Measurements from ENCODE around the gene GAN.

The GAN gene

DNA sequence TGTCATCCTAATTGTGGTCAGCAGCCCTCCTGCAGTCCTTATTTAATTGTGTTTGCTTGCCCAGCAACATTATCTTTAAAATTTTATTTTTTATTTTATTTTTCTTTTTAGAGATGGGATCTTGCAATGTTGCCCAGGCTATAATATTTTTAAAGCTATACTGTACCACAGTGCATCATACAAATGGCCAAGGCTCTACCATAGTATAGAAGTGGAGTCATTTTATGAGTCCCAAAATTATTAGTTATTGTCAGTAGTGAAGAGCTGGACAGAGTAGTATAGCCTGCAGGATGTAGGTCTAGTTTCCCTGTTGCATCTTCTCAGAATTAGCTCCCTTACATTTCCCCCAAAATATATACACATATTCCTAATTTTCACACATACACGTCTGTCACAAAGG is 44.1 kb downstream of the GAN start:
- DNase-seq, result no peak

DNA sequence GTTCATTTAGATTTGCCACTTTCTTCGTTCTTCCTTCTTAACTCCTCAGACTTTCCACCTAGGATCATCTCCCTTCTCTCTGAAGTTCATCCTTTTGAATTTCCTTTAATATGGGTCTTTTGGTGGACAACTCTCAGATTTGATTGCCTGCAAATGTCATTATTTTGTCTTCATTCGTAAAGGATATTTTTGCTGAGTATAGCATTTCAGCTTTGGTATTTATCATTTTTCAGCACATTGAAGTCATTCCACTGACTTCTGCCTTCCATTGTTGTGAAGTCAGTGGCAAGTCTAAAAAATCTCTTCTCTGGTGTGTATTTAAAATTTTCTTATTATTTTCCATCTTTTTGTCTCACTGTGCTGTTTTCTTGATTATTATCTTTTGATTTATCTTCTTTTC is 45.4 kb downstream of the GAN start:
- no peak for DNase-seq

DNA sequence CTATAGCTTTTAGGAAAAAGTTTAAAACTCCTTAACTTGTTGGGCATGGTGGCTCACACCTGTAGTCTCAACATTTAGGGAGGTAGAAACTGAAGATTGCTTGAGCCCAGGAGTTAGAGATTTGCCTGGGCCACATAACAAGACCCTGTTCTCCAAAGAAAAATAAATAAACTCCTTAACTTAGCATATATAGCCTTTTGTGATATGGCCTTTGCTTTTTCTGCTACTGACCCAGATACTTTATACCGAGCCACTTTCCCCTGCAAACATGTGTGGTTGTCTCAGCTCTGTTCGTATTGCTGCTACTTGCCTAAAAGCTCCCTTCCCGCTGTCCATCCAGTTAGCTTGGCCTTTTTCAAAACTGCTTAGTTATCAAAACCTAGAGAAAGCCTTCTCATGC is 51.0 kb downstream of the GAN start:
- no peak for DNase-seq

DNA sequence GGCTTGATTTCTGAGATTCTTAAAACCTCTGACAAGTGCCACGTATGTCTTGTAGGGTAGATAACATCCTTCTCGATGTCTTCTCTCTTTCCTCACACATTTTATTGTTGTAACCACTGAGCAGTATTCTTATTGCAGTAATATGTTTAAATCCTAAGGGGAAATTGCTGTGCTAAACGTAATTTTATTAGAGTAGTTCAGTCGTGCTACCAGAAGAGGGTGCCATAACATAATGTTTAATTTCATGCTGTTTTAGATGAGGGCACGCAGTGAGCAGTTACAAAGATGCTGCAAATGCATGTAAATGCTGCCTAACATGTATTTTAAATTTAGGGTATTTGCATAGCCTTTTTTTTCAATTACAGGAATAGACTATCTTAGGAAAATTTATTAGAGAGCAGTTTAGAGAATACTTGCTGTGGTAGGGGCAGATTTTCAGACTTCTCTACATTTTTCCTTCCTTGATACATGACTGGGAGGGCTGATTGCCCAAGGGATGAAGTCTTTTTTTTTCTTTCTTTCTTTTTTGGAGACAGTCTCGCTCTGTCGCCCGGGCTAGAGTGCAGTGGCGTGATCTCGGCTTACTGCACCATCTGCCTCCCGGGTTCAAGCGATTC is 51.7 kb downstream of the GAN start:
- peak; percentile 30 for DNase-seq

DNA sequence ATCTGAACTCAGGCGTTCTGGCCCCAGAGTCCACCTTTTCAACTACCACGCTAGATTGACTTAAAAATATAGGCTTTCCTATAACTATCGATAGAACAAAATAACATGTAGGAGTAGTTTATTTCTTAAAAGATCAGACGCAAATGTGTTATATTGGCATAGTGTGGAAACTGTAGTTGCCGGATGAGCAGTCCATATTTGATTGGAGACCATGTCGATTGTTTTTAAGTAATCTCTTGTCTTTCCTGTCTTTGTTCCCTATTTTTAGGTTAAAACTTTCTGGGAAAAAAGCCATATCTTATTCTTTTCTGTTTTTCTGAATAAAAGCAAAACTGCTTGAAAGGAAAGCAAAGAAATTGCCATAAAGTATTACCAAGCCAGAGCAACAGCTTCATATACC is 53.1 kb downstream of the GAN start:
- DNase-seq, result no peak

DNA sequence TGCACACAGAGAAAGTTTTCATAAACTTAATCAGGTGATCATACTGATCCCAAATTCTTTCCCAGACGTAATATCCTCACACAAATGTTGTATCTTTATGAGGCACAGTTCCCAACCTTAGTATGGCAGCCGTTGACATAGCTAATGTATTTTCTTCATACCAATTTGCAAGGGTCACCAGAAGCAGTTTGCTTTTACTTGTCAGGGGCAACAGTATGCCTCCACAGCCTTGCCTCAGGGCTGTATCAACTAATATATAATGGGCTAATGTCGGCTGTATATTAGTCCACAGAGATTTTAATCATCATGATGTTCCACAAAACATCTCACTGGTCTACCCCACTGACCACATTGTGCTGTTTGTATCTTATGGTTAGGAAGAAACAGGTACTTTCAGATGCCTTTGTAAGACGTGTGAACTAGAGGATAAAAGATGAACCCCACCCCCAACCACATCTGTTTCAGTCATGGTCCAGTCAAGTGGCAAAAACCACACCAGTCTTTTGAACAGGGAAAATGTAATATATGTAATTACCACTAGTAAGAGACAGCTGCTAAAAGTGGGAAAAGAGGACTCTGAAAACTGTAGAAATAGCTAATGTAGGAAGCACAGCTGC is 55.2 kb downstream of the GAN start:
- DNase-seq, result no peak

DNA sequence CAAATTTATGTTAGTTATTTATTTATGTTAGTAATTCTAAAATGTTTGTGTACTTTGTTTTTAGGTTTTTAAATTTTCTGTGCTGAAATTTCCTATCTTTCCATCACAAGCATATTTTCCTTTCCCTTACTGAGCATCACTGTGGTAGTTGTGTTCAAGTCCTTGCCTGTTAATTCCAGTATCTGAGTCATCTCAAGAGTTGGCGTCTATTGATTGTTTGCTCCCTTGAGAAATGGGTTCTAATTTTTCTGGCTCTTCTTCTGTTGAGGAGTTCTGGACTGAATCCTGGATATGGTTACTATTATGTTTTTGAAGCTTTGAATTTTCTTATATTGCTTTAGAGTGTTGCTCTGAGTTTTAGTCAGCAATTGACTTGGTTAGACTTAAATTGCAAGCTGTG is 56.3 kb downstream of the GAN start:
- DNase-seq, result no peak

DNA sequence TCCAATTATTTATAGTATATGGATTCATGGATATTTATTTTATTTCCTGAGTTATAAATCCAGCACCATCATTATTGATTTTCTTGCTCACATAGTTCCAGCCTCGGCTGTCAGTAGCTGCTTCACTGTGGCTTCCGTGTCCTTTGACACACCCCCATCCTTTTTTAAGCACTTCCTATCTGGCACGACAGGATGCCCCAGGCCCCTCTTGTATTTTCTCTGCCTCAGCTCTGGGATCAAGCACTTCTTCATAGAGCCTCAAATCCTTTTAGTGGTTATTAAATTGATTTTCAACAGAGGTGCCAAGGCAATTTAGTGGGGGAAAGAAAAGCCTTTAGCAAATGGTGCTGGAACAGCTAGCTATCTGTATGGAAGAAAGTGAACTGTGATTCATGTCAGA is 59.8 kb downstream of the GAN start:
- no peak for DNase-seq

DNA sequence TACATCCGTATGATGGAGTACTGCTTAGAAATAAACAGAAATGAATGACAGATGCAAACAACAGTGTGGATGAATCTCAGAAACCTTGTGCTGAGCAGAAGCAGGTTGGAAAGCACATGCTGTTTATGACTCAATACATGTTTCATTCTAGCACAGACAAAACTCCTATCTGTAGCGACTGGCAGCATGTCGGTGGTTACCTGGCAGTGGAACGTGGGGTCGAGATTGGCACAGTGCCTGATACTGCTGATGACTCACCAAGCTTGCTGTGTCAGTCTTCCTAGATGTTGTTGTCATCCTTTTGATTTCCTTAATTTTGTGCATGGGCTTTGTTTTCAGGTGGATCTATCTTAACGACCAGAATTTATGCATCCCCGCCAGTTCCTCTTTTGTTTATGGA is 62.1 kb downstream of the GAN start:
- DNase-seq, result no peak

DNA sequence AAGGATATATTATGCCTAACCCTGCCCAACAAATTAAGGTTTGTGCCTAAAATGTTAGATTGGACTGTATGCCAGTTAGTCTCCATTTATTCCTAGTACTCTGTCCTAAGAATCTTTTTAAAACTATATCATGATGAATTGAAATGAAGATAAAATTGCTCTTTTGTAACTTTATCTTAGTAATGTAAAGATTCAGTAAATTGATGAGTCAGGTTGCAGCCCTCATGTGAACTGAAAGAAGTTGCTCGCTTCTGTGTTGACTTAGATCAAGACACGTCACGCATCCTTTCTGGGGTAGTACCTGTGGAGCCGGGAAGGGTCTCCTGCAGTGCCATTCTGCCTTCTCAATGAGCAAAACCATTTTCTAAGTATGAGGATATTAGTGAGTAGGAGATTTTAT is 63.3 kb downstream of the GAN start:
- DNase-seq, result no peak

DNA sequence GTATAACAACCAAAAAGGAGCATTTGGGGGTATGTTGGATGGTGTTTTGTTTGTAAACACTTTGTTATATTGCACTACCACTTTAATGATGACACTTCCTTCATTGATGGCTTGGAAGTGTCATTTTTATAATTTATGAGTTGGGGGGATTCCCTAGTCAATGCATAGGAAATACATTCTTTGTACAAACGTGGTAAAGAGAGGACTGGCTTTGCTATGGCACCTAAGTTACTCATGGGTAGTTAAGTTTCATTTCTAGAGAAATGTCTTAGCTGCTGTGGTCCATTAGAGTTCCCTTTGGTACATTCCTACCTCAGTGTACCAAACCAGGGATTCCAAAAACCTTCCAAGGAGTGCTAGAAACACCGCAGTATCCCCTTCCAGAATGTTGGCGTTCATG is 66.2 kb downstream of the GAN start:
- no peak for DNase-seq

DNA sequence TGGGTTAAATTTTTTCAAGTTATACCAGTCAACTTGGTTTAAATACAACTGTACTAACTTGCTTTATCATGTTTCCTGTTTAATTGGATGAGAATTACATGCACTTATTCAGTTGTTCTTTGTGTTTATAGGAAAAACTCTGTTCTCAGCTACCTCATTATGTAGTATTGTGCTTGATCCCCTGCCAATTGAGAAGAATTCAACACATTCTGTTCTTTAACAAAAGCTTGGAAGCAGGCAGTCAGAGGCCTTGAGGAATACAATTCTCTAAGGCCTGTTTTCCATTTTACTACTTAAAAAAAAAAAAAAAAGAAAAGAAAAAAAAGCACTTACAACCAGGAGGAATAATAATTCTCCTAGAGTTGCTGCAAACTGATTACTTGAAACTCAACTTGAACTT is 69.2 kb downstream of the GAN start:
- DNase-seq, result no peak

DNA sequence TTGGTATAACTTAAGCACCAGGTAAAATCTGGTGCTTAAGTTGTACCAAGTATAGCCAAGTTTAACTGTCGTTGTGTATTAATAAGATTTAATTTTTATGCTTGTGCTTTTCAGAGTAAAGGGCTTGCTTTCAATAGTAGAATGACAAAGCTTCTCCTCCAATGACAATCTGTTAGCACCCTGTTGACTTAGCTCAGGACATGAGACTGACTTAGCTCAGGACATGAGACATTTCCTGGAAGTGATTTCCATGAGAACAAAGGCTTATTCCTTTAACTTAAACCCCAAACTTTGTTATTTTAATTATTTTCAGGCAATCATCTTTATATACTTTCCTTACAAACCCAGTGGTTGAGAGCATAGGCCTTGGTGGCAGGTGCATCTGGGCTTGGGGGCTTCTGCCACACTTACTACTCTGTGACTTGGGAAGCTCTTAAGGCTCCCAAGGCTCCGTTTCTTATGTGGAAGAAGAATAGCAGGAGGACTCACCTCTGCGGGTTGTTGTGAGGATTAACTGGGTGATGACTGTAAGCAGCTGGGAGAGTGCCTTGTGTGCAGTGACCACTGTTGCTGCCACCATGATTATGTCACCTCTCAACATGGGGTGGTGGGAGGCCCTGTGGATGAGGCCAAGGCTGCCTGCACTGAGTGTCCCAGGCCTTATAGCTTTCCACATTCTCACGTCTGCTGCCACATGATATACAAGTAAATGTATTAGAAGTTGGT is 70.4 kb downstream of the GAN start:
- no peak for DNase-seq

DNA sequence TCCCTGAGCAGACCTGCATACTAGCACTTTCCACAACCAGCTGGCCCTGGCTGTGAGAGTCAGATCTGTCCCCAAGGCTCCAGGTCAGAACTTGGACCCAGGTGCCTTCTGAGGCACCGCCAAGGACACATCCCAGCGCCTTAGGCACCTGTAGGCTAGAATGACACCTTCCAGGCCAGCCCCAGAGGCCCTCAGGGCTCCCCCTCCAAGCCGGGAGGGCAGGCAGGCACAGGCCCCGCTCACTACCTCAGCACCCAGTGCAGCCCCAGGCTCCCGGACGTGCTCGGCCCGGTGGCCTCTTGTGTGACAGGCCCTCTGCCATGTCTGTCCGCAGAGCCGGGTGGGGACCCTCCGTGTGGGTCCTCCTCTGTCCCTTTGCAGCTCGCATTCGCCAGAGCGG is 73.6 kb downstream of the GAN start:
- DNase-seq, result no peak

DNA sequence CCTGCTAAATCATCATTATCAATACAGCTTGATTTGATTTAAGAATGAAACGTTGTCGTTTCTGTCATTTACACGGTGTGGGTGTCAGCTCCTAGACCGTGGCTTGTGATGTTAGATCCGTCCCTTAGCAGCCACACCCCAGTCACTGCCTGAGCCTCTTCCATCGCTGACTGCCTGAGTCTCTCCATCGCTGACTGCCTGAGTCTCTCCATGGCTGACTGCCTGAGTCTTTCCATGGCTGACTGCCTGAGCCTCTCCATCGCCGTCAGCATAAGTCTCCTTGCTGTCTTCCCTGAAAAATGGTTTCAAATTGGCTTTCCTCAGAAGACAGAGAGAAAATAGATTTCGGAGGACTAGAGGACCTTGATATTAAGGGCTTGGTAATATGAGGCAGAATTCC is 76.1 kb downstream of the GAN start:
- no peak for DNase-seq

DNA sequence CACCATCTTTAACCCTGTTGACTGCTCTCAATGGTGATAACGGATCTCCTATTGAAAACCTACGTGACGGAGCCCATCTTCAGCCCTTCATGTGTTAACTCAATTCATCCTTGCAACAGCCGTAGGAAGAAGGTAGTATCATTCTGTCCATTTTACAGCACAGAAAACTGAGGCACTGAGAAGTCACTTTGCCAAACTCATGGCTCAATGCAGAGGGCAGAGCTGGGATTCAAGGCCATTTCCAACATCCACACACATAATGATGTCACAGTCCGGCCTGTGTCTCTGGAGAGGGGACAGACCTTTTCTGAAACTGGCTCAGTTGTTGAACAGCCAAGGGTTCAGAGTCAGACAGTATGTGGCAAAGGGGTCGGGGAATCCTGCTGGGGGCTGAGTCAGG is 77.2 kb downstream of the GAN start:
- DNase-seq, result no peak

DNA sequence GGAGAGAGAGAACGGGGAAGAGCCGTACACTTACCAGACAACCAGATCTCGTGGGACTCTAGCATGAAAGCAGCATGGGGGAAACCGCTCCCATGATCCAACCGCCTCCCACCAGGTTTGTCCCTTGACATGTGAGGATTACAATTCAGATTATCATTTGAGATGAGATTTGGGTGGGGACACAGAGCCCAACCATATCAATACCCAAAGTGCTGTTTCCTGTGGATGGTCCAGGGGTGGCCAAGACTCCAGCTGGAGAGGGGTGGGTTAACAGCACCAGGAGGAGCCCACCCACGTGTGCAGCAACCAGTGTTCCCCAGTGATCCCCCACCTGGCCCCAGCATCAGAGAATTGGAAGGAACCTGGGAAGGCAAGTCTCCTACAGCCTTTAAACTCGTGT is 79.7 kb downstream of the GAN start:
- no peak for DNase-seq

DNA sequence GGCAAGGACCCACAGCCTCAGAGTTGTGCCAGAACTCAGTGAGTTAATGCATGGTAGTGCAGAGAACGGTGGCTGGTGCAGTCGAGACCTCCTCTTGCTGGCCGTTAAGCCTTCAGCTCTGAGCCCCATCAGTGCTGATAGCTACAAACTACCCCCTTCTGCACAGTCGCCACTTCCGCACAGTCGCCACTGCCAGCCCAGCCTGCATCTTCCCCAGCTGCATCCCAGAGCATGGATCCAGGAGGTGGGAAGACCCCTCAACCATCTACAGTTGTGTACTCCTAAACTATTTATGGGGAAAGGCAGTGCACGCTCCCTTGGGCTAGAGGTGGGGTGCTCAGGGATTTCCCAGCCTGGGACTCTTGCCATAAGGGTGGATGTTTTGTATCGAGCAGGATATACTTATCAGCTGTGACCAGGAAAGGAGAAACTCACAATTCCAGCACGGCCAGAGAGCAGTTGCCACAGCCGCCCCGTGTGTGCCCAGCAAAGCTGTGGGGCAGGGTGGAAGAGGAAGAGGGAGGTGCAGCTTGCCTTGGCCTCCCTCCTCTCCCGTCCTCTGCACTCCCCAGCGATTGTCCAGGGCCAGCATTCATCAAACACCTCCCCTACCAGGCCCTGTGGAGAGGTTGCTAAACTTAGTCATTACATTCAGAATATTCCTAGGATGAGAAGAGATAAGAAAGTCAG is 80.3 kb downstream of the GAN start:
- no peak for DNase-seq

DNA sequence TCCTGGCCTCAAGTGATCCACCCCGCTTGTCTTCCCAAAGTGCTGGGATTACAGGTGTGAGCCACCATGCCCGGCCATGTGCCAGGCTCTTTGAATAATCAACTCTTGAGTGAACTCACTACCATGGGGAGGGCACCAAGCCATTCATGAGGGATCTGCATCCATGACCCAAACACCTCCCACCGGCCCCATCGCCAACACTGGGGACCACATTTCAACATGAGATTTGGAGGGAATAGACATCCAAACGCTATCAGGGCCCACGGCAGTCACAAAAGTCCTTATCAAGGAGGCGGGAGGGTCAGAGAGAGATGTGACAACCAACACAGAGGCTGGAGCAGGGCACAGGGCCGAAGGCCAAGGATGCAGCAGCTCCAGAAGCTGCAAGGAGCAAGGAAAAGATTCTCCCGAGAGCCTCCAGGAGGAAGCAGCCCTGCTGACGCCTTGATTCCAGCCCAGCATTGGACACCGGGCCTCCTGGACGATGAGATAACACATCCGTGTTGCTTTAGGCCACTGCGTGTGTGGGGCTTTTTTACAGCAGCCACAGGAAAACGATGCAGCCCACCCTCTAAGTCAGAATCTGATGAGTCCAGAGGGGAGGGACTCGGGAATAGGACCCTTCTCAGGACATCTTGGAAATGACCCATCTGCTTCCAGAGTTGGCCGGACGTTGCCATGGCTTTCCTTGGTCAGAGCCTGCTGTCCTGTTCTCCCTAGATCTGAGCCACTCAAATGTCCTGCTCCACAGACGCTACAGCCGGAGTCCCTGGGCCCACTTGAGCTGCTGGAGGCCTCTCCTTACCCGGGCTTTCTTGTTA is 82.5 kb downstream of the GAN start:
- no peak for DNase-seq

DNA sequence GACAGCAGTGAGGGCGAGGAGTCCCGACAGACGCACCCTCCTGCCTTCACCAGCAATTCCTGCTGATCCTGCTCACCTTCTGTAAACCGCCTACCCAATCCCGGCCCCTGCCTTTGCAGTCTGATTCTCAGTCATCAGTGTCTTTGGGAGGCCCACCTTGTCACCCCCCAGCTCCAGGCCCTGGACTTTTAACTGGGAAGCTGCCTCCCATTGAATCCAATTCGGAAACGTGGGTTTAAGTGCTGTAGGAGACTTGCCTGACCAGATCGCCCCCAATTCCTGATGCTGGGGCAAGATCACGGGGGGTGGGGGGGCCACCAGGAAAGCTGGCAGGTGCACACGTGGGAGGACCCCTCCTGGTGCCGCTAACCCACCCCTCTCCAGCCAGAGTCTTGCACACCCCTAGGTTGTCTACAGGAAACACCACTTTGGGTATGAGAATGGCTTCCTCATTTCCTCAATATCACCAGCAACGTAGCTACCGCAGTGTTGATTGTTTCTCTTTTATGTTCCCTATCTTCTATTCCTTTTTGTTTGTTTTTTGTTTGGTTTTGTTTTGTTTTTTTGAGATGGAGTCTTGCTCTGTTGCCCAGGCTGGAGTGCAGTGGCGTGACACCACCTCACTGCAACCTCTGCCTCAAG is 83.2 kb downstream of the GAN start:
- no peak for DNase-seq

DNA sequence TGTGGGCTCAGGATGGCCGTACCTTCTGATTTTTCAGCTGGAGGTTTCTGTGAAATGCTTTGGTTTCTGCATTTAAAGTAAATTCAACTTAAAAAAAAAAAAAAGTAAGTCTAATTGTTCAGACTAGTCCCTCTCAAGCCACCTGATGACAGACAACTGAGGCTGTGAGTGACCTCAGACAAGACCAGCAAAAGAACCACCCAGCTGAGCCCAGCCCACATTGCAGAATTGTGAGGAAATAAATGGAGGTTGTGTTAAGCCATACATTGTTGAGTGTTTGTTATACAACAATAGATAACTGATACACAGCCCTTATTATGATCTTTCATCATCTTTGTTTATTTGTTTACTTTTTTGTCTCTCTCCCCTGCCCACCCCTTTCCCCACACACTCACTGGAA is 85.1 kb downstream of the GAN start:
- DNase-seq, result no peak

DNA sequence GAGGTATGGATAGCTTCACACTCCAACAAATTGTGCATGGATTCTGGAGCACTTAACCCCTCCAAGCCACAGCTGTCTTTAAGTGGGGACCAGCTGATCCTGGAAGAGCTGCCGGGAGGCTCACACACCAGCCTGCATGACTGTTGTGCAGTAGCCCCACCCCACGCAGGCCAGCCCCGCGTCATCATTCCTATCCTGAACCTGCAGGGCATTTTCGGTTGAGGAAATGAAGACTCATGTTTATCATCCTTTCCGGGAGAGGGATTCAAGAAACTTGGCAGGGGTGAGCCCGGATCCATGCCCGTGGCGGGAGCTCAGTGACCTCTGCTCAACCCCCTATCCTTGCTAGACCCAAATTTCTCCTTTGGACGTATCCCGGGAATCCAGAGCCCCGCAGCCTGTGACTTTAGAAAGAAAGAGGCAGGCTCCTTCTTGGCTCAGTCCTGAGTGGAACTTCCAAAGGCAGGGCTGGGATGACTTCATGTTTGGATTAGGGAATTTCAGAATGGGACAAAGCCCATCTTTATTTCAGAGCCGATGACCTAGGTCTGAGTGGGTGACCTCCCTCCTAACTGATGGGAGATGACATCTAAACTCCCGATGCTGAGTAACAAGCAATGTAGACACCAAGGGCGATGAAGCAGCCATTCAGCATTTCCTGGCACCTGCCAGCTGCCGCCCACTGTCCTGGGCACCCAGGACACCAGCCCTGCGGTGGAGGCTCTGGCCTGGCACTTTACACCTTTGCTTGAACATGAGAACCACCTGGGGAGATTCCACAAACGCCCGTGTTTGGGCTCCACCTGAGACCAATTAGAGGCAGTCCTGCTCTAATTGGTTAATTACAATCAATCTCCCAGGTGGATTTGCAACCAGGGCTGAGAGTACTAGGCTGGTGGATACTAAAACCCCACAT is 86.5 kb downstream of the GAN start:
- no peak for DNase-seq

Data from NCI-H1436 treated with DMSO at 0.1 percent for 48 hours (cell line).